IPS-15b (cell line): ENCODE results near the gene TOP2A.

Experiments
- H3K27me3 ChIP-seq: one replicate; pipeline ENCODE4 v1.6.1; 2013; ENCODE audit warnings: low read length; ENCODE audit not compliant: control insufficient read depth, insufficient read depth
- H3K36me3 ChIP-seq: one replicate; pipeline ENCODE4 v1.6.1; 2013; ENCODE audit warnings: low read length; ENCODE audit not compliant: control insufficient read depth, insufficient read depth
- H3K4me1 ChIP-seq: one replicate; pipeline ENCODE4 v1.6.1; 2013; ENCODE audit warnings: mild to moderate bottlenecking, low read length; ENCODE audit not compliant: control insufficient read depth, insufficient read depth
- H3K4me3 ChIP-seq: one replicate; pipeline ENCODE4 v1.5.1; 2013; ENCODE audit warnings: low read depth, low read length
- H3K9ac ChIP-seq: one replicate; pipeline ENCODE4 v1.6.1; 2013; ENCODE audit warnings: low read depth, mild to moderate bottlenecking, low read length
- H3K9me3 ChIP-seq: one replicate; pipeline ENCODE4 v1.6.1; 2013; ENCODE audit warnings: mild to moderate bottlenecking, low read length; ENCODE audit not compliant: control insufficient read depth, insufficient read depth

The TOP2A gene

GRCh38 chr17:40459636-40460603 is 42.2 kb upstream of the TOP2A start:
- Histone ChIP-seq H3K4me1 (peaks cover 12% of the 10 kb centered on the region), H3K4me3 (no peak overlapping the region), H3K9ac (no peak overlapping the region), H3K36me3 (peaks cover 3% of the 10 kb centered on the region), H3K27me3 (no peaks in the 10 kb centered on the region), H3K9me3 (no peaks in the 10 kb centered on the region)

DNA sequence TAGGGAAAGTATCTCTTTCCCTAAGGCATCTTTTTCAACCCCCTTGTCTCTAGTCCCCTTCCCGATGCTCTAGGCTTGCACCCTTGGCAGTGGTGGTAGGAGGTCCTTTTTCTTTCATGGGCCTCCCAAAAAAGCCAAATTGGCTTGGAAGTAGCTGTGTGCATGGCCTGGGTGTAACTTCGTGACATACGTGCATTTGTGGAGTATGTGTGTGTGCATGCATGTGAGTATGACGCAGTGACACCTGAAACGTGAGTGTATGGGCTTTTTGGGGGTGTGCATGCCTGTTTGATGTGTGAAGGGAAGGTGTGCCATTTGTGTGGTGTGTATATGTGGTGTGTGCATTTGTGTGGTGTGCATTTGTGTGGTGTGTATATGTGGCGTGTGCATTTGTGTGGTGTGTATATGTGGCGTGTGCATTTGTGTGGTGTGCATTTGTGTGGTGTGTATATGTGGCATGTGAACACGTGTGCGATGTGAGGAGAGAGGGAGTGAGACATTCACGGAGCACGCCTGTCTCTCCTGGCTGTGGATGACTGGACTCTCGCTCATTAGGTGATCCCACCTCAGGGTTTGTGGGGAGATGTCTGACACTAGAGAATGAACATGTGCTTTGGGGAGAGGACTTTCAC is 41.3 kb upstream of the TOP2A start:
- H3K9me3 ChIP-seq, result no peaks in the 10 kb centered on the region
- H3K36me3 ChIP-seq, result peaks cover 9% of the 10 kb centered on the region
- H3K4me3 ChIP-seq, result no peak overlapping the region
- H3K9ac ChIP-seq, result no peak overlapping the region
- no peaks in the 10 kb centered on the region for H3K27me3 ChIP-seq
- peaks cover 10% of the 10 kb centered on the region for H3K4me1 ChIP-seq

DNA sequence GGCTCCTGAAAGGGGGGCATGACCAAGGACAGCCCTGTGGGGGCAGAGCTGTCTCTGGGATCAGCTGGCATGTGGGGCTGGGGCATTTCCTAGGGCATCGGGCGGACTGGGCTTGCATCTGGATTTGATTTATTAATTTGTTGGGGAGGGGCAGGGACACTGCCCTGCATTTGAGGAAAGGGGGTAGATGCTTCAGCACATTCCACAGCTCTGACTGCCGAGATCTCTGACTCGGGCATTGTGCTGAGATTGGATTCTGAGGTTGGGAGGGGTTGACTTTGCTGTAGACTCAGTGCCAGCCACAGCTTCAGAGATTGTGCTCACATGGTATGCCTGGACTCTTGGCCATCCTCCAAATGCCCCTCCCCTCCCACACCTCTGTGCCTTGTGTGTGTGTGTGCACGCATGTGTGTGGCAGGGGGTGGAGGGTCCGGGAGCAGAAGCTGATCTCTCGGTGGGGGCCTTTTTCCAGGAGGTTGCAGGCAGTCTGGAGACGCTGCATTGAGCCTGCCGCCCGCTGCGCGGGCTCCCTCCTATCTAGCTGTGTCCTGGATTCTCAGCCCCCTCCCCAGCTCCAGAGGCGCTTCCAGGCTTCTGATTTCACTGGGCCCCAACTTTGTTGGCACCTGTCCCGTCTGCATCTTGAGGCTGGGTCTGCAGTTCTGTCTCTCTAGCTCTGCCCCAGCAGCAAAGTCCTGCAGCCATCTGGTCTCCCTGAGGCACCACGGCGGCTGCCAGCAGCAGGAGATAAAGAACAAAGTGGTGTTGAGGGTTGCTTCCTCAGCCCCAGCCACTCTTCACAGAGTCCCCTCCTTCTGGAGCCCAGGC is 40.5 kb upstream of the TOP2A start:
- H3K36me3 ChIP-seq, result peaks cover 16% of the 10 kb centered on the region

DNA sequence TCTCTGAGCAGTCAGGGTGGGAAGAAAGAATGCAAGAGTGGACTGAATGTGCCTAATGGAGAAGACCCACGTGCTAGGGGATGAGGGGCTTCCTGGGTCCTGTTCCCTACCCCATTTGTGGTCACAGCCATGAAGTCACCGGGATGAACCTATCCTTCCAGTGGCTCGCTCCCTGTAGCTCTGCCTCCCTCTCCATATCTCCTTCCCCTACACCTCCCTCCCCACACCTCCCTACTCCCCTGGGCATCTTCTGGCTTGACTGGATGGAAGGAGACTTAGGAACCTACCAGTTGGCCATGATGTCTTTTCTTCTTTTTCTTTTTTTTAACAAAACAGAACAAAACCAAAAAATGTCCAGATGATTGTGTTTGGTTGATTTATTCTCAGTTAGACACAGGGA is 39.7 kb upstream of the TOP2A start:
- Histone ChIP-seq H3K9me3 (no peaks in the 10 kb centered on the region), H3K4me3 (no peak overlapping the region), H3K36me3 (peaks cover 19% of the 10 kb centered on the region), H3K9ac (no peak overlapping the region), H3K27me3 (no peaks in the 10 kb centered on the region), H3K4me1 (peaks cover 4% of the 10 kb centered on the region)

More for the DNA sequence above, 40.5 kb upstream of the TOP2A start:
- Histone ChIP-seq H3K9ac (no peak overlapping the region), H3K27me3 (no peaks in the 10 kb centered on the region), H3K4me3 (no peak overlapping the region), H3K4me1 (peaks cover 9% of the 10 kb centered on the region), H3K9me3 (no peaks in the 10 kb centered on the region)

DNA sequence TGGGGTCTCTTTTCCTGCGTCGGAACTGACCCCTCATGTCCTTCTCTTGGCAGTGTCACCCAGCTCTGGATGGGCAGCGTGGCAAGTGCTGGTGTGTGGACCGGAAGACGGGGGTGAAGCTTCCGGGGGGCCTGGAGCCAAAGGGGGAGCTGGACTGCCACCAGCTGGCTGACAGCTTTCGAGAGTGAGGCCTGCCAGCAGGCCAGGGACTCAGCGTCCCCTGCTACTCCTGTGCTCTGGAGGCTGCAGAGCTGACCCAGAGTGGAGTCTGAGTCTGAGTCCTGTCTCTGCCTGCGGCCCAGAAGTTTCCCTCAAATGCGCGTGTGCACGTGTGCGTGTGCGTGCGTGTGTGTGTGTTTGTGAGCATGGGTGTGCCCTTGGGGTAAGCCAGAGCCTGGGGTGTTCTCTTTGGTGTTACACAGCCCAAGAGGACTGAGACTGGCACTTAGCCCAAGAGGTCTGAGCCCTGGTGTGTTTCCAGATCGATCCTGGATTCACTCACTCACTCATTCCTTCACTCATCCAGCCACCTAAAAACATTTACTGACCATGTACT is 38.8 kb upstream of the TOP2A start:
- no peak overlapping the region for H3K4me3 ChIP-seq
- H3K9ac ChIP-seq, result no peak overlapping the region
- H3K9me3 ChIP-seq, result no peaks in the 10 kb centered on the region
- H3K36me3 ChIP-seq, result peaks cover 19% of the 10 kb centered on the region
- H3K27me3 ChIP-seq, result no peaks in the 10 kb centered on the region
- peaks cover 4% of the 10 kb centered on the region for H3K4me1 ChIP-seq

GRCh38 chr17:40454613-40454995 is 36.9 kb upstream of the TOP2A start:
- Histone ChIP-seq H3K4me1 (peaks cover 4% of the 10 kb centered on the region), H3K27me3 (no peaks in the 10 kb centered on the region), H3K9ac (no peak overlapping the region), H3K36me3 (peaks cover 19% of the 10 kb centered on the region), H3K9me3 (no peaks in the 10 kb centered on the region), H3K4me3 (no peak overlapping the region)

DNA sequence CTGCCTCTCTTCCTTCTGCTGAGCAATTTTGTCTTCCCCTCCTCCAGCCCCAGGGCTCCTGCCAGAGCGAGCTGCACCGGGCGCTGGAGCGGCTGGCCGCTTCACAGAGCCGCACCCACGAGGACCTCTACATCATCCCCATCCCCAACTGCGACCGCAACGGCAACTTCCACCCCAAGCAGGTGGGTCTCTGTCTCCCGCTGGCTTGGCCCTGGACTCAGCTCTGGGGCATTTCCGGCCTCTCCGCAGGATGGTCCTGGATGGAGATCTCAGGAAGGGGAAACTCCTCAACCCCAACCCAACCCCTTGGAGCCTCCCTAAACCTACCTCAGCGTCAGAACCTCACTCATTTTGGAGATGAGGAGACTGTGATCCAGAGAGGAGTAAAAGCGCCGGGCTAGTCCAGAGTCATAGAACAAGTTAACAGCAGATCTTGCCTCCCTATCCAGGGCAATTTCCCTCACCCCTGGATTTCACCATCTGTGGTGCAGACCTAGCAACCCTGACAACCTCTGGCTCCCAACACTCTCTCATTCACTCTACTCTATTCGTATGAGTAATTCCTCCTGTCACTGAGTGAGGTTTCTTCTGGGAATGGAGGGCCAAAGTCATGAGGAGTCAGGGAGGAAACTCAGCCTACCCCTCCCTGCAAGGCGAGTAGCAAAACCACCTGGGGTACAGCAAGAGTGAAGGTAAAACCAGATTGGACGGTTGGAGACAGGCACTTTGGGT is 36.4 kb upstream of the TOP2A start:
- Histone ChIP-seq H3K4me3 (no peak overlapping the region), H3K9ac (no peak overlapping the region), H3K9me3 (no peaks in the 10 kb centered on the region), H3K27me3 (no peaks in the 10 kb centered on the region), H3K4me1 (peaks cover 4% of the 10 kb centered on the region), H3K36me3 (peaks cover 19% of the 10 kb centered on the region)

DNA sequence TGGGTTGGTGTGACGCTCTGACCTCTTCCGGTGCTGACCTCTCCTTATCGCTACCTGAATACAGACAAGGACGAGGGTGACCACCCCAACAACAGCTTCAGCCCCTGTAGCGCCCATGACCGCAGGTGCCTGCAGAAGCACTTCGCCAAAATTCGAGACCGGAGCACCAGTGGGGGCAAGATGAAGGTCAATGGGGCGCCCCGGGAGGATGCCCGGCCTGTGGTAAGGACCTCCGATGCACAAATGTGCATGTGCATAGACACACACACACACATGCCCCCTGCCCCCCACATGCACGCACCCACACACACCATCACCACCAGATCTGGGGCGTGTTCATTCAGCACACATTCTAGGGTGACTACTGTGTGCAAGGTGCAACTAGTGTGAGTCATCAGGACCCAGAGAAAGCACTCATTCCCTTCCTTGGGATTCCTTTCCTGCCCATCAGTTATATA is 35.3 kb upstream of the TOP2A start:
- H3K9me3 ChIP-seq, result no peaks in the 10 kb centered on the region
- peaks cover 19% of the 10 kb centered on the region for H3K36me3 ChIP-seq
- H3K4me3 ChIP-seq, result no peak overlapping the region
- H3K9ac ChIP-seq, result no peak overlapping the region
- peaks cover 2% of the 10 kb centered on the region for H3K4me1 ChIP-seq
- H3K27me3 ChIP-seq, result no peaks in the 10 kb centered on the region

DNA sequence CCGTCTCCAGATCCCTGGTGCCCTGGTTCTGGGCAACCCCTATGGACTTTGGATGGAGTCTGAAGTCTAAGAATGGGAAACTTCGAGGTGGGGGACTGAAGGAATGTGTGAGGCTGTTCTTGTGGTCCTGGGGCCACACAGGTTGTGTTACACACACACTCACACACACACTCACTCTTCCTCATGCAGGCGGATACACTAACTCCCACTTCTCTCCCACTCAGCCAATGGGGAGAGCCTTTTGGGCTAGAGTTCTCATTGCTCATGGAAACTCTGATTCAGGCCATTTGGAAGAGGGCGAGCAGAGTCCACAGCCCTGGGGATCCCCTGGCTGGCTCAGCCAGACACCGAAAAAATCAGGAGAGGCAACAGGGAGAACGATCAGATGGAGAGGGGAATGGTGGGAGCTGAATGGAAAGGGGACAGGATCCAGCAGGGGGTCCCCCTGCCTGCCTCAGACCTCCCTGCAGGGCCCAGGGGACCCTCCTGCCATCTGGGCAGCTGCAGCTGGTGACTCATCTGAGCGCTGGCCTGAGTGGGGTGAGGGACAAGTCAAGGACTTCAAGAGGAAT is 34.6 kb upstream of the TOP2A start:
- Histone ChIP-seq H3K4me1 (no peaks in the 10 kb centered on the region), H3K9ac (no peak overlapping the region), H3K4me3 (no peak overlapping the region), H3K27me3 (no peaks in the 10 kb centered on the region), H3K36me3 (peaks cover 19% of the 10 kb centered on the region), H3K9me3 (no peaks in the 10 kb centered on the region)

DNA sequence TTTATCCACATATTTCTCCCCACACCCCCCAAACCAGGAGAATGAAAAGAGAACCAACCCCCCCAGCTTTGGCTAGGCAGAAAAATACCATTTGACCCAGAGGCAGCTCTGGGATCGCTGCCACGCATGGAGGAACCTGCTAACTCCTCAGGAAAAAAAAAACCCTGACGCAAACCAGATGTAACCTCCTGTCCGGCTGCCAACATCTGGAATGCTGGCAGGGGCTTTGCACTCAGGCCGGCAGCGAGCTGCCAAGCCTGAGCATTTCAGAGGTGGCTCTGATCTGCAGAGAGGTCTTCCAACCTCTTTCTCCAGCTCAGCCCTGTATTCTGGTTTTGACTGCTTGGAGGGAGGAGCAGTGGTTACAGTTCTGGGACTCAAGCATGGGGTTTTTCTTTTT is 33.7 kb upstream of the TOP2A start:
- Histone ChIP-seq H3K36me3 (peaks cover 17% of the 10 kb centered on the region), H3K9ac (no peak overlapping the region), H3K27me3 (no peaks in the 10 kb centered on the region), H3K4me3 (no peak overlapping the region), H3K9me3 (no peaks in the 10 kb centered on the region), H3K4me1 (no peaks in the 10 kb centered on the region)
